Activated CD4-positive, alpha-beta T cell treated with anti-CD3 and anti-CD28 coated beads, Interleukin-2, Interleukin-6, amounts not matched to agents 100 ng/mL and 50 ng/mL, durations not matched to agents 16 hours and 8 hours (primary cell): ENCODE results near the gene USF1.

Experiments
- DNase-seq: peaks from one replicate; pipeline ENCODE4 v3.0.0-alpha.2; 2020

USF1 gene

GRCh38 chr1:161045736-161046604 is at the start of gene USF1:
USF1 (minus strand) TSS chr1:161045977; CDS start chr1:161043275, 2,702 bp downstream.
- peak; percentile 95 for DNase-seq

DNA sequence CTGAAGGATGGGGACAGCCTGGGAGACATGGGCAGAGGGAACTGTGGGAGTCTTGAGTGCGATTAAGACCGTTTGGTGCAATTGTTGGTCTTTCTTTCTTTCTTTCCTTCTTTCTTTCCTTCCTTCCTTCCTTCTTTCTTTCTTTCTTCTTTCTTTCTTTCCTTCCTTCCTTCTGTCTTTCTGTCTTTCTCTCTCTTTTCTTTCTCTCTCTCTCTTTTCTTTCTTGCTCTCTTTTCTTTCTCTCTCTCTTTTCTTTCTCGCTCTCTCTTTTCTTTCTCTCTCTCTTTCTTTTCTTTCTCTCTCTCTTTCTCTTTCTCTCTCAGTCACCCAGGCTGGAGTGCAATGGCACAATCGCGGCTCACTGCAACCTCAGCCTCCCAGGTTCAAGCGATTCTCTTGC is 49.5 kb upstream of the USF1 start:
- no peak for DNase-seq

DNA sequence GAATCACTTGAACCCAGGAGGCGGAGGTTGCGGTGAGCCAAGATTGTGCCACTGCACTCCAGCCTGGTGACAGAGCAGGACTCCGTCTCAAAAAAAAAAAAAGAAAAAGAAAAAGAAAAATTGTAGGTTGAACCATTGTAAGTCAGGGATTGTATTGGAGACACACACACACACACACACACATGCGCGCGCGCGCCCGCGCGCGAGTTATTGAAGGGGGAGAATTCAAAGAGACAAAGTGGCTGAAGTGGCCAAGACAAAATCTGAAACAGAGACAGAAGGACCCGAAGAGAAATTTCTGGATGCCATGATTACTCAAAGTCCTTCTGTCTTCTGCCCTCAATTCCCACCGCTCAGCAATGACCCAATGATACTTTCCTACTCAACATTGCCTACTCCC is 48.7 kb upstream of the USF1 start:
- no peak for DNase-seq

GRCh38 chr1:161092621-161093028 is 46.8 kb upstream of the USF1 start:
- DNase-seq: peak; percentile 50

GRCh38 chr1:161091796-161092507 is 46.2 kb upstream of the USF1 start:
- no peak for DNase-seq

DNA sequence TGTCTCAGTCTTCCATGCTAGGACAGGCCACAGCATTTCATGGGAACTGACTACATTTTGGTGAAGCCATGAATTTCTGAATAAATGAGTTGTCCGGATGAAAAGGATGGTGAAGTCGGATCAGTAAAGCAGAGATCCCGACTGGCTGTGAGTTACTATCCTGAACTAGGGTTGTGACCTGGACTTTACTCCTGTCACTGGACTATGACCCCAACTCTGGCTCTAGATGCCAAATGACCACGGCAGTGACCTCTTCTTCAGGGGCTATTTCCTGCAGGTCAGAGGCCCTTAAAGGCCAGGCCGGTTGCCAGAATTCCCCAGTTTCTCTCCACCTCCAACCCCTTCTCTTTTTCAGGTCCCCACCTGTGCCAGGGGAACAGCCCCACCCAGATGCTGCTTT is 45.3 kb upstream of the USF1 start:
- DNase-seq: no peak

- DNase-seq: no peak
Observed at GRCh38 chr1:161090617-161091016, 44.8 kb upstream of the USF1 start.

DNA sequence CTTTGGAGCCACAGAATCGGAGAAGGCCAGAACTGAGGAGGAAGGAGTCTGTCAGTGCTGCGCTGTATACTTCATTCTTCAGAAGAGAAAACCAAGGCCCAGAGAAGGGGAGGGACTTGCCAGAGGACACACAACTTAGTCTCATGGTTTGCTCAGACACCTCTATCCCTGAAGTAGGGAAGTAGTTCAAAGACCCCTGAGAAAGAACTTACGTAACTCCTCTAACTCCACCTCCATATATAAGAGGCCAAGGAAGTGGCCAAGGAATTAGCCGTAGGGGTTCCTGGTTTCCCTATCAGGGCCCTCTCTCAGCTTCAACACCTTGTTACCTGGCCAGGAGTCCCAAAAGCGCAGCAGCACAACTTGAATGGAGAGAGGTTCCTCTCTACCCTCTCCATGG is 44.2 kb upstream of the USF1 start:
- no peak for DNase-seq

DNA sequence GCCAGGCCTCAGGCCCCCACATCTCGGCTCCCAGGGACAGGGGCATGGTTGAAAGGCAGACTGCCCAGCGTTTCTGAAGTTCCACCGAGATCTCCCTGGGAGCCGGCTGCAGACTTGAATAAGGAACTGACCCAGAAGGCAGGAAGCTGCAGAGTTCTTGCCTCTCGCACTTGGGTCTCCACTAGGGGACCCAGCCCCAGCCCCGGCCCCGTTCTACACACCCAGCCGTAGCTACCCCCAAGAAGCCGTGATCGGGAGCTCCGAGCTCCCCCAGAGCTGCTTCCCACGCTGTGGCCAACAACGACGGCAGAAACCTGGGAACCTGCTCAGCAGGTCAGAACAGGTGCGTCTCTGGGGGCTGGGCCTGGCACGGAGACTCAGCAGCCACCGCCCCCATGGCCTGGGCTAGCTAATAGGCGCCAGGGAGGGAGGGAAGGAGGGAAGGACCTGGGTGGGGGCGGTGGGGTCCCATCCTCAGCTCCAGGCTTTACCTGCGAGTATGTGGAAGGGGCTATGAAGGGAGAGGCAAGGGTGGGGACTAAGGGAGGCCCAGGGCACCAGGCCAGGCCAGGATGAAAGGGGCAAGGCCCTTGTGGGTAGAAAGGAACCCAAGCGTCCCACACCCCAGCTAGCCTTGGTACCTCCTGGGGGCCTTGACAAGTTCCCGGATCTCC is 43.6 kb upstream of the USF1 start, which contains the start of gene NECTIN4:
Gene NECTIN4, minus strand, starts transcription at position 308 of the 674 bp plus-strand sequence. Its CDS starts 262 bp downstream, at position 46.
- no peak for DNase-seq

- no peak for DNase-seq
Observed at GRCh38 chr1:161088587-161089110, 42.9 kb upstream of the USF1 start.

DNA sequence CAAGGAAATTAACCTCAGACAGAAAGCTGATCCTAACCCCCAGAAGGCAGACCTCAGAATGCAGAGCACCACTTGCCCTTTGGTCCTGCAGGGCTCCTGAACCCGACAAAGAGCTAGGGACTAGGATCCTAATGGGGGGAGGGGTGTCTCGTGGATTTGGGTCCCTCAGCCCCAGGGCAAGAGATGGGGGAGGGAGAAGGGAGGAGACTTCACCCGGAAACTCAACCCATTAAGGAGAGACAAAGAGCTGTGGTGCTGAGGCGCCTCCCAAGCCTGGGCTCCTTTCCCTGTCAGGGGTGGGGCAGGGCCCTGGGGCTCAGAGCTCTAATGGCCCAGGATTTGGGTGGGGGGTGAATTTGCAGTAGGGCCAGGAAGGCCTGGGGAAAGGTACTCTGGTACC is 40.7 kb upstream of the USF1 start:
- no peak for DNase-seq

GRCh38 chr1:161085165-161085564 is 39.4 kb upstream of the USF1 start:
- no peak for DNase-seq

GRCh38 chr1:161084597-161084988 is 38.8 kb upstream of the USF1 start:
- DNase-seq: no peak

- DNase-seq: no peak
Observed at GRCh38 chr1:161083748-161084596, 38.2 kb upstream of the USF1 start.

DNA sequence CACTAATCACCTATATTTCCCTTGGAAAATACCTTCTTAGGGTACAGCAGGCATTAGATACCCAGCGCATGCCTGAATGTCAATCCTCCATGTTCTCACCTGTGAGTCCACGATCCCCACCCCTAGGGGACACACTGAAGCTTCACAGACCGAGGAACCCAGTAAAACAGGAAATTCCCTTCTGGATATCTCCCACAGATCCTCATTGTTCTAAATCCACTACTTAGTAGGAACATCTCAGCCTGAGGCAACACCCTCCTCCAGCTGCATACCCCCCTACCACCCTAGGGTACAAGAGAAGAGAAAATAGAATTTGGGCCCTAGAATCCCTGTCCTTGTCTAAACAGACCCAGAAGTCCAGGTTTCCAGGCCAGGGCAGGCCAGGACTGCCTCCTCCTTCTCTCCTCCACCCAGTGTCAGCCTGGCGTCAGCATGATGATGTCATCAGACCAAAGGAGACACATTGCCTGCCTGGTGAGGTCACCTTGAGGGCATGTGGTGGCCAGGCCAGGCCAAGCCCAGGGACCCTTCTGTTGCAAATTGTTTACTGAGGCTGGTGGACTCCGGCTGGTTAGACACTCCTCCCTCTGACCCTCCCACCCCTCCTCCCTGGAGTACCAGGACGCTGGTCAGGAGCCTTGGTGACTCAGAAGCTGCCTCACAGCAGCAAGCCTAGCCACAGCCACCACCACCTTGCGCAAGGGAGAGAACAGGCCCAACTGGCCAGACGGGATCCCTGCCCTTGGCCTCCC is 37.4 kb upstream of the USF1 start:
- DNase-seq: peak; percentile 25

DNA sequence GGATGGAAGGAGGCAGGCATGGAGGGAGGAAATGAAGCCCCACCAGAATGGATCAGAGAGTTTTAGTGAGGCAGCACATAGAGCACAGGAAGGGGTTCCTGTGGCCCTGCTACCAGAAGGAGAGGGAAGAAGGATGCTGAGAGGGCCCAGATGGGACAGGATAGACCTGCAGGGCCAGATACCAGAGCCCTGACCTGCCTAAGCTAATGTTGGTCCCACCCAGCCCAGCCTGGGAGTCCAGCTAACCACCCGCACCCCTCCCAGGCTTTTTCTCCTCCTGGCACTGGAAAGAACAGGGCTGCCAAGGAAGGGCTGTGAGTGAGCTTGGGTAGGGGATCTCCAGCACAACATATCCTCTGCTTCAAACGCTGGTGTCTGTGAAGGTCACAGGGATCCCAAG is 36.7 kb upstream of the USF1 start:
- no peak for DNase-seq

DNA sequence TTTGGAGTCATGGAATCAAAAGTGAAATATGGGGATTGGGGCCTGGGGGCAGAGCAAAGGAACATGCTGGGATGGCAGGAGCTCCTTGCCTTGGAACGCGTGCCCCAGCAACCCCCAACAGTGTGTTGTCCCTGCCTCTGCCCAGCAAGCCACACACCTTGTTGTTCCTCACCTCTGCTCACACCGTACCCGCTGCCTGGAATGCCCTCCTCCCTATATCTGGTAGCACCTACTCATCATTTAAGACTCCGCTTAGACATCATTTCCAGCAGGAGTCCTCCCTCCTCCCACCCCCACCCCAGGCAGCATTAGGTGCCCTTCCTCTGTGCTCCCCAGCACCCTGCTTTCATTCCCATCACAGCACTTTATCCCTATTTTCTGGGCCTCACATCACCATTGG is 35.7 kb upstream of the USF1 start:
- no peak for DNase-seq

DNA sequence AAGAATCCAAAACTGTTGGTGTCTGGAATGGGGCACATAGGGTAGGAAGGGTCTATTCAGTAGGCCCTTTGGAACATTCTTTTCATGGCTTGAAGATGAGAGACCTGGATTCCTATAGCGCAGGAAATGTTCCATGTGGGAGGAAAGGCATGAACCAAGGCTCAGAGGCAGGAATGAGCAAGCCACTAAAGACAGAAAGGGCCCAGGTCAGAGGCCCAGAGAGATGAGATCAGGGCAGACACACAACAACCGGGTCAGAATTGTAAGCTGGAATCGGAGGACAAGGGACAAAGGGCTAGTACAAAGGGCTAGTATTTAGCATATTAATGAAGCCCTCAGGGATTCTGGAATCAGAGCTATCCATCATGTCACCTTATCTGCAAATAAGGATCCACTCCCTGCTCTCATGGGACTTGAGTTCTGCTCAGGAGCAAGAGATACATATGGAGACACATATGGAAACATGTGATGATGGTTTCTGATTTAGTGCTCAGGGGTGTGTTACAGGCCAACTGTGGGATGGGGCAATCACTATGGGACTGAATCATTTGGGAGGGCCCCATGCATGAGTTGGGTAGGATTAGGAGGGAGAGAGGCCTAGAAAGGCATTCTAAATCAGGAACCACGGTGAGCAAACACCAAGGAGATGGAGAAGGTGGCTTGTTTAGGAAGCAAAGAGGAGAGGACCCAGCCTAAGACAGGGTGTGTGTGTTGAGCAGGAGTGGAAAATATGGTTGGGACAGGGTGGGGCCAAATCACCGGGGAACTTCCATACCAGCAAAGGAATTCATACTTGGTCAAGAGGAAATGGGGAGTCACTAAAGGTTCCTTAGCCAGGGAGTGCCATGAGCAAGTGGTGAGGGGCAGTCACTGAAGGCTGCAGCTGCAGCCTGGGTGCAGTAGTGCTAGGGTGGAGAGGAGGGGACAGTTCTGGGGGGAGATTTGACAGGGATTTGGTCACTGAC is 34.9 kb upstream of the USF1 start:
- no peak for DNase-seq

DNA sequence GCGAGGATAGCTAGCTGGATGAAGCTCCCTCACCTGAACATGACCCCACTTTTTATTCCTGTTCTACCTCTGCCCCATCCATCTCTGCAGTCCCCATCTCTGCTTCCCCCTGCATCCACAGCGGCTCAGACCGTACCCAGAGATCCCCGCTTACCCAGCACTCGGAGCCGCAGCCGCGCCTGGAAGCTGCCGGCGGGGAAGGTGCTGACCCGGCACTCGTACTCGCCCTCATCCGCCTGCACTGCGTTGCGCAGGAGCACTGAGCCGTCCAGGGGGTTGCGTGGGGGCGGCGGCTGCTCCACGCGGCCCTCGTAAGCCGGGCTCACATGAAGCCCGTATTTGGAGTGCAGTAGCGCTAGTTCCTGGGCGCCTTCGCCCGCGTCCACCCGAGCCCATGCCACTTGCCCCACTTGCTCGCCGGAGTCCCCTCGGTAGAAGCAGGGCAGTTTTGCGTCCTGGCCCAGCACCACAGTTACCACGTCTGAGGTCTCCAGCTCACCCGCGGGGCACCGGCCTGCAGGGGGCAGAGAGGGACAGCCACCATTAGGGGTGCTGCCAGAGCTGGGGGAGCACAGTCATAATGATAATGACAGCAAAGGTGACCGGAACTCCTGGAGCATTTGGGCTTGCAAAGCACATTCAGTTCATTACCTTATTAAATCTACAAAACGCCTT is 33.8 kb upstream of the USF1 start:
- DNase-seq: no peak

DNA sequence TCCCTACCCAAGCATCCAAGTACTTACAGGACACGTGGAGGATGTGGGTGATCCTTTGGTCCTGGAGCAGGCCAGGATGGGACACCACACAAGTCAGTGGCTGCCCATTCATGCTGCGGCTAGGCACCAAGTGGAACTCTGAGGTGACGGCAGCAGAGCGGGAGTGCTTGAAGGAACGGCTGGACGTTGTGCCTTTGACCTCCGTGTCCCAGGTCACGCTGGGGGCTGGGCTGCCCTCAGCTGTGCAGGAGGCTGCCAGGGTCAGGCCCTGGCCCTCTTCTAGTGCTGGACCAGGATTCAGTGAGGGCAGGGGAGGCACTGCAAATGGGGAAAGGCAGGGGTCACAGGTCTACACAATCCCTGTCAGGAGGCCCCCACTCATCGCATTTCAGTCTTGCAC is 31.6 kb upstream of the USF1 start:
- DNase-seq: no peak
